Stimulated activated CD4-positive, alpha-beta T cell treated with anti-CD3 and anti-CD28 coated beads, TNF-alpha, amount 100 ng/mL, for 1 hour (primary cell): ENCODE data around the gene CYP39A1.

Source experiments
- DNase-seq, 3 donors: peaks; one replicate each; pipeline ENCODE4 v3.0.0-alpha.2; 2020; ENCODE audit warnings: low read depth in 3 of 3, low spot score in 1 of 3

CYP39A1 gene, protein sequence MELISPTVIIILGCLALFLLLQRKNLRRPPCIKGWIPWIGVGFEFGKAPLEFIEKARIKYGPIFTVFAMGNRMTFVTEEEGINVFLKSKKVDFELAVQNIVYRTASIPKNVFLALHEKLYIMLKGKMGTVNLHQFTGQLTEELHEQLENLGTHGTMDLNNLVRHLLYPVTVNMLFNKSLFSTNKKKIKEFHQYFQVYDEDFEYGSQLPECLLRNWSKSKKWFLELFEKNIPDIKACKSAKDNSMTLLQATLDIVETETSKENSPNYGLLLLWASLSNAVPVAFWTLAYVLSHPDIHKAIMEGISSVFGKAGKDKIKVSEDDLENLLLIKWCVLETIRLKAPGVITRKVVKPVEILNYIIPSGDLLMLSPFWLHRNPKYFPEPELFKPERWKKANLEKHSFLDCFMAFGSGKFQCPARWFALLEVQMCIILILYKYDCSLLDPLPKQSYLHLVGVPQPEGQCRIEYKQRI

DNA sequence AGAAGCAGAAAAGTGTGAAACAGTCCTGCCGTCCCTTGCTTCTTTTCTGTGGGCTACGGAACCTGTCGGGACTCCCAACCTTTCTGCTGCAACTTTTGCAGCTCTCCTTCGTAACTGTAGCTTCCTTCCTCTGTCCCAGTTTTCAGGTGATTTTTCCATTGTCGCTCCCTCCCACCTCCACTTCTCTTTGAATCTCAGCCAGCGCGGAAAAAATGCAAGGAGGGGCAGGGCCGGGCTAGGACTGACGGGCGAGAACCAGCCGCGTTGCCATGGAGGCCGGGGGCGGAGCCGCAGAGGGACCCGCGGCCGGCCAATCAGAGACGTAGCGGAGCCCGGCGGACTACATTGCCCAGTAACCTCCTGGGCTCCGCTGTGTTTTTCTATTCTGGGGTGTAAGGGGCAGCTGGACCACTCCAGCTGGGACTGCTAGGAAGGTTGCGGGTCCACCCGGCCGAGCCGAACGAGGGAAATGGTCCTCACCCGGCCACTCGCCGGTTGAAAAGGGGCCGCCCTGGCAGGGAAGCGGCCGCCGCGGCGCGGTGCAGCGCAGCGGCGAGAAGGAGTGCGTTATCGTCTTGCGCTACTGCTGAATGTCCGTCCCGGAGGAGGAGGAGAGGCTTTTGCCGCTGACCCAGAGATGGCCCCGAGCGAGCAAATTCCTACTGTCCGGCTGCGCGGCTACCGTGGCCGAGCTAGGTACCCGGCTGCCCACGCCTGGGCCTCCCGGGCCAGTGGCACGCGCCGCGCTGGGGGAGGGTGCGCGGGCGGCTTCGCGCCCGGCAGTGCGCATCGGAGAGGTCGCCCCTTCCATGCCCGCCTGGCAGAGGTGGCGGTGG lies at the start of gene CYP39A1, which contains the start of gene SLC25A27:
Gene CYP39A1 (minus strand): TSS at position 216 of the 836 bp plus-strand sequence. CDS start 236 bp downstream, outside the sequence.
Gene SLC25A27 (plus strand): TSS at position 373 of the 836 bp plus-strand sequence. CDS start 218 bp downstream, at position 591.
- peak; percentile 39 to 69 (median 45) for DNase-seq

DNA sequence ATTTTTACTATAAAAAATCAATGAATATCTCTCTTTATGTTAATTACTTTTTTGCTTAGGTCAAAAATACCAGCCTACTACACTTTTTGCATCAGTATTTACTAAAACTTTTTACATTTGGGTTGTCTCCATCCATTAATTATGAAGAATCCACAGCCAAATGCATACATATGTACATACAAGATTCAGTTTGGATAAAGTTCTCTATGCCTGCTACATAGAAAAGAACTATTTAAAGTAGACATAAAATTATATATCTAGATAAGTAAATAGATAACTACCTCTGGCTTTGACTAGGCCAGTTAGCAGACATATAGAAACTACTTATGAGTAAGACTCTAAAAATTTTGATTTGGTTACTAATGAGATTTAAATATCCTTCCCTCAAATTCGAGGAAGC lies 47.4 kb upstream of the CYP39A1 start:
- DNase-seq = no peak

DNA sequence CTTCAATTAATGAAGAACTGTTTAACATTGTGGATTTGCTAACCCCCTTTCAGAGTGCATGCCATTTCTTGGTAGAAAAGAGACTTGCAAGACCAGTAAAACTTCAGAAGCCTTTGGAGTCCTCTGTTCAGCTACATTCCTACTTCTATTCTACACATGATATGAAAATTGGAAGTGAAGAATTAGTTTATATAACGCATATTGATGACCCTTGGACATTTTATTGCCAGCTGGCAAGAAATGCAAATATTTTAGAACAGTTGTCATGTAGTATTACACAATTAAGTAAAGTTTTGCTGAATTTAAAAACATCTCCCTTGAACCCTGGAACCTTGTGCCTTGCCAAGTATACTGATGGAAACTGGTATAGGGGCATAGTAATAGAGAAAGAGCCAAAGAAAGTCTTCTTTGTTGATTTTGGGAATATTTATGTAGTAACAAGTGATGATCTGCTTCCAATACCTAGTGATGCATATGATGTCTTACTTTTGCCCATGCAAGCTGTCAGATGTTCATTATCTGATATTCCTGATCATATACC lies 38.4 kb upstream of the CYP39A1 start:
- no peak for DNase-seq

DNA sequence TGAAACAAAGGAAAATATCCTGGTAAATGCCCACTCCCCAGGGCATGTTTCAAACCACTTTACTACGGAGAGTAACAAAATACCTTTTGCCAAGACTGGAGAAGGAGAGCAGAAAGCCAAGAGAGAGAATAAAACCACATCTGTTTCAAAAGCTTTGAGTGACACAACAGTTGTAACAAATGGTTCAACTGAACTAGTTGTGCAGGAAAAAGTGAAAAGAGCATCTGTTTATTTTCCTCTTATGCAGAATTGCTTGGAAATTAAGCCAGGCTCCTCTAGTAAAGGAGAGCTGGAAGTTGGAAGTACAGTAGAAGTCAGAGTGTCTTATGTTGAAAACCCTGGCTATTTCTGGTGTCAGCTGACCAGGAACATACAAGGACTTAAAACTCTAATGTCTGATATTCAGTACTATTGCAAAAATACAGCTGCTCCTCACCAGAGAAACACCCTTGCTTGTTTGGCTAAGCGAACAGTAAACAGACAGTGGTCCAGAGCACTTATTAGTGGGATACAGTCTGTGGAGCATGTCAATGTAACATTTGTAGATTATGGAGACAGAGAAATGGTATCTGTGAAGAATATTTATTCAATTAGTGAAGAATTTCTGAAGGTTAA lies 37.6 kb upstream of the CYP39A1 start:
- DNase-seq = no peak

DNA sequence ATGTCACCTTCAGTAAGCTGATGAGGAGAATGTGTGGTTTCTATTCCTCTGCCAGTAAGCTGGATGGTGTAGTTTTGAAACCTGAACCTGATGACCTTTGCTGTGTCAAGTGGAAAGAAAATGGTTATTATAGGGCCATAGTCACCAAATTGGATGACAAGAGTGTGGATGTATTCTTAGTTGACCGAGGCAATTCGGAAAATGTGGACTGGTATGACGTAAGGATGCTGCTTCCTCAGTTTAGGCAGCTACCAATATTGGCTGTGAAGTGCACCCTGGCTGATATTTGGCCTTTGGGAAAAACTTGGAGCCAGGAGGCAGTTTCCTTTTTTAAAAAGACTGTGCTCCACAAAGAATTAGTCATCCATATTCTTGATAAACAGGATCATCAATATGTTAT lies 37.0 kb upstream of the CYP39A1 start:
- no peak for DNase-seq

DNA sequence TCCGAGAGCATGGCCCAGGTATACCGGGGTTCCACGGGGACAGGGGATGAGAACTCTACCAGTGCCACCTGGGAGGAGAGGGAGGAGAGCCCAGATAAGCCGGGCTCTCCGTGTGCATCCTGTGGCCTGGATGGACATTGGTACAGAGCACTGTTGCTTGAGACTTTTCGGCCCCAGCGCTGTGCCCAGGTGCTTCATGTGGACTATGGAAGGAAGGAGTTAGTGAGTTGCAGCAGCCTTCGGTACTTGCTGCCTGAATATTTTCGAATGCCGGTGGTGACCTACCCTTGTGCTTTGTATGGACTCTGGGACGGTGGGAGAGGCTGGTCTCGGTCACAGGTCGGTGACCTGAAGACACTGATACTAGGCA lies 36.3 kb upstream of the CYP39A1 start:
- DNase-seq = no peak

DNA sequence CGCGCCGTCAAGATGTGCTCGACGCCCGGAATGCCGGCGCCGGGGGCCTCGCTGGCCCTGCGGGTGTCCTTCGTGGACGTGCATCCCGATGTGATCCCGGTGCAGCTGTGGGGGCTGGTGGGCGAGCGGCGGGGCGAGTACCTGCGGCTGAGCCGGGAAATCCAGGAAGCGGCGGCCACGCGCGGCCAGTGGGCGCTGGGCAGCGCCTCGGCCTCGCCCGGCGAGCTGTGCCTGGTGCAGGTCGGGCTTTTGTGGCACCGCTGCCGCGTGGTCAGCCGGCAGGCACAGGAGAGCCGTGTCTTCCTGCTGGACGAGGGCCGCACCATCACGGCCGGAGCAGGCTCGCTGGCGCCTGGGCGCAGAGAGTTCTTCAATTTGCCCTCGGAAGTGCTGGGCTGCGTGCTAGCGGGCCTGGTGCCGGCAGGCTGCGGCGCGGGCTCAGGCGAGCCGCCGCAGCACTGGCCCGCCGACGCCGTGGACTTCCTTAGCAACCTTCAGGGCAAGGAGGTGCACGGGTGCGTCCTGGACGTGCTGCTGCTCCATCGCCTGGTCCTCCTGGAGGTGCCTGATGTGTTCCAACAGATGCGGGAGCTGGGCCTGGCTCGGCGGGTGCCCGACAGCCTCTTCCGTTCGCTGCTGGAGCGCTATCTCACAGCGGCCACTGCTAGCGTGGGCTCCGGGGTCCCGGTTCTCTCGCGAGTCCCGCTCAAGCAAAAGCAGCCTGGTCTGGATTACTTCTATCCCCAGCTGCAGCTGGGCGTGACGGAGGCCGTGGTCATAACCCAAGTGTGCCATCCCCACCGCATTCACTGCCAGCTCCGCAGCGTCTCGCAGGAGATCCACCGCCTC lies 35.7 kb upstream of the CYP39A1 start:
- DNase-seq = no peak

DNA sequence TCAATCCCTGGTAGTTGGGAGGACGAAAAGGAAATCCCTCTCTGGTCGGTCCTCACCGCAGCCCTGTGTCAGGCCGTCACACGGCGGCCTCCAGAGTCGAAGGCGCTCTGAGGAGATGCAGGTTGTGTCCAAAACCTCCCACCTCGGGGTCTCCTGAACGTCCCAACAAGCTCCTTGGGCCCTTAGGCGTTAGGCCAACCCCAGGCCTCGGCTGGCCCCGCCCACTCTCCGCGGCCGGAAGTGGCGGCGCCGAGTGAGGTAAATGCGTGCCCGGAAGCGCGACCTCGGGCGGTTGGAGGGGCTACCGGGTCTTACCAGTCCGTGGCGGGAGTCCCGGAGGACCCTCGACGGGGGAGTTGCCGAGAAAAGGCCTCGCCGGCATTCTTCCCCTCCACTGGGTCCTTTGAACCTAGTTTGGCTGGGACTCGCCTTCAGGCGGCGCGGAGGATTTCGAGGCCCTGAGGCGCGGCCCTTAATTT lies 35.0 kb upstream of the CYP39A1 start, which contains the start of gene TDRD6:
Gene TDRD6 (plus strand): TSS at position 267 of the 479 bp plus-strand sequence. CDS start 244 bp downstream, outside the sequence.
- DNase-seq = no peak

DNA sequence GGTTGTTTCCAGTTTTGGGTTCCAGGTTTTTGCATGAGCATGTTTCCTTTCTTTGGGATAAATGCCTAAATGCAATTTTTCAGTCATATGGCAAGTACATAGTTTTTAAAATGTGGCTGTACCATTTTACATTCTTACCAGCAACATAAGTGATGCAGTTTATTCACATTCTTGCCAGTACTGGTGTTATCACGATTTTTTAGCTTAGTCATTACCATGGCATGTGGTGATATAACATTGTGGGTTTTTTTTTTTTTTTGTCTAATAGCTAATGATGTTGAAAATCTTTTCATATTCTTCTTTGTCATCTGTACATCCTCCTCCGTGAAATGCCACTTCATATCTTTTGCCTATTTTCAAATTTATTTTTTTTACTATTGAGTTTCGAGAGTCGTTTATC lies 32.2 kb upstream of the CYP39A1 start:
- DNase-seq = no peak

GRCh38 chr6:46677314-46677654 lies 24.7 kb upstream of the CYP39A1 start:
- DNase-seq = no peak

GRCh38 chr6:46676604-46677313 lies 24.1 kb upstream of the CYP39A1 start:
- no peak for DNase-seq

GRCh38 chr6:46674410-46674809 lies 21.8 kb upstream of the CYP39A1 start:
- DNase-seq = no peak

DNA sequence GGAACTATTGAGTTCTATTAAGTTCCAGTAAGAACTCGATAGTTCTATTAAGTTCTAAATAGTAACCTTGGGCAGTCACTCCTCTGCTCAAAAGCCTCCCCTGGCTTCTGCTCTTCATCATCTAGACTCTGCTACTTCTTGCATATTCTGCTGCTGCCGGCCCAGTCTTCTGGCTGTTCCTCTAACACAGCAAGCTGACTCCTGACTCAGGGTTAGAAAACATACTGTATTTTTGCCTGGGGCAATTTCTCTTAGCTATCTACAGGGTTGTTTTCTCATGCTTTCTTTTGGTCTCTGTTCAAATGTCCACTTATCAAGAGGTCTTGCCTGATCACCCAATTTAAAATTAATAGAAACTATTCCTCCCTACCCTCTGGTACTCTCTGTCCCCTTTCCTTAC lies 14.8 kb upstream of the CYP39A1 start:
- no peak for DNase-seq

DNA sequence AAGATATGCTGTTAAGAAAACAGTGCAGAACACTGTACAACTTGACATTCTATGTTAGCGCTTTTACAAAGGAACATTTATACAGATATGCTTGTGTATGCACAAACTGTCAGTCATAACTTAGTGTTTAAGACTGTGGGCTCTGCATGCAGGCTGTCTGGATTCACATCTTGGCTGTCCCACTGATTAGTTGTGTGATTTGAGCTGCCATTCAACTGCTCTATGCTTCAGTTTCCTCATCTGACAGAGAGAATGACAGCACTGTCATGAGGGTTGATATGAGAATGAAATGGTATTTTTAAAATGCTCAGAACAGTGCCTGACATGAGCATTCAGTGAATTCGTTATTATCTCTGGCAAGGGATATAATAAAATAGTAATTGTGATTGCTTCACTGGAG lies 8.9 kb upstream of the CYP39A1 start:
- DNase-seq = no peak

- DNase-seq = no peak
Observed at GRCh38 chr6:46657642-46658041, 5.0 kb upstream of the CYP39A1 start.

DNA sequence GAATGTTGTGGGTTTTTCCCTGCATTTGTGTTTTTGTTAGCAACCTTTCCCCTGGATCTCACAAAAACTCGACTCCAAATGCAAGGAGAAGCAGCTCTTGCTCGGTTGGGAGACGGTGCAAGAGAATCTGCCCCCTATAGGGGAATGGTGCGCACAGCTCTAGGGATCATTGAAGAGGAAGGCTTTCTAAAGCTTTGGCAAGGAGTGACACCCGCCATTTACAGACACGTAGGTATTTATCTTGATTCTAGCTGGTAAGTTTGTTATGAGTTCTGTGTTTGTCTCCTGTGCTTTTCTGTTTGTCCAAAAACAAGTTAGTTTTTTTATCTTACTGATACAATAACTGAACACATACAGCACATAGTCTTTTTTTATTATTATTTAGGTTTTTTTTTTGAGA lies 3.2 kb upstream of the CYP39A1 start:
- no peak for DNase-seq

DNA sequence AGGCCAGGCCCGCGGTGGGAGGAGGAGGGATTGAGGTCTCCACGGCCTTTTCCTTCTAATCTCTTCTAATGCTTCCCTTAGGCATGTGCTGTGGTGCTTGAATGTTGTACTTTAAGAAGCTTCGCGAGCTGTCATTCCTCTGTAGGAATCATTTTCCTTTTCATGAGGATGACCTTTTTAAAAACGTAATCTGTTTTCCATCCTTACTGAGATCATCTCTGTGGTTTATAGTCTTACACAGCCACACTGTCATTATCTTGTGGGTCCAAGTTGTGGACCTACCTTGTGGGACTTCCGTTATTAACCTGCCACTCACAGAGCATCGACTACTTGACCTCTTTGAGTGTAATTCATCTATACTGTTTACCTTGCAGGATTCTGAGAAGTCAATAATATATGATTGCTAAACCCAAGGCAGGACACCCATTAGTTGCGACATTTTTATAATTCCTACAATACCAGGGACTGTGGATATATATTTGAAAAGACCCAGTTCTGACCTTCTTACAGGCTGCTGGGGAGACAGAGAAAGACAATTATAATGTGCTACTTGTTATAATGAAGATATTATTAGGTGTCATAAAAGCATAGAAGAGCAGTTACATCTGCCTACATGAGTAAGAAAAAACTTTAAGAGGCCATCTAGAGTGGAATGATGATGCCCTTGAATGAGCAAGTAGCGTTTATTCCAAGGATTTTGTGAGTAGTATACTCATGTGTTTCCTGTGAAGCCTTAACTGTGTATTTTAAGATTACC lies 999 bp upstream of the CYP39A1 start:
- no peak for DNase-seq

DNA sequence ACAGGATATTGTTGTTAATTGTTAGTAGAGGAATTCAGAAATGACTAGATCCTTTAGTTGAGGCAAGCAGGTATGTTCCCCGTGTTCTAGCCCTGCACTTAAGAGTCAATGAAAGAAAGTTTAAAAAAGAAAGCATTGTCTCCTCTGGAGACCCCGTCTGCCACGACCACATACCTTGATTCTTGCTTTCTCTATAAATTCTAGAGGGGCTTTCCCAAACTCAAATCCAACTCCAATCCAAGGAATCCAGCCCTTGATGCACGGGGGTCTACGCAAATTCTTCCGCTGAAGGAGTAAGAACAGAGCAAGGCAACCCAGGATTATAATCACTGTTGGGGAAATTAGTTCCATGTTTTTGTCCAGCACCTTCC lies 401 bp downstream of the CYP39A1 start:
- no peak for DNase-seq

DNA sequence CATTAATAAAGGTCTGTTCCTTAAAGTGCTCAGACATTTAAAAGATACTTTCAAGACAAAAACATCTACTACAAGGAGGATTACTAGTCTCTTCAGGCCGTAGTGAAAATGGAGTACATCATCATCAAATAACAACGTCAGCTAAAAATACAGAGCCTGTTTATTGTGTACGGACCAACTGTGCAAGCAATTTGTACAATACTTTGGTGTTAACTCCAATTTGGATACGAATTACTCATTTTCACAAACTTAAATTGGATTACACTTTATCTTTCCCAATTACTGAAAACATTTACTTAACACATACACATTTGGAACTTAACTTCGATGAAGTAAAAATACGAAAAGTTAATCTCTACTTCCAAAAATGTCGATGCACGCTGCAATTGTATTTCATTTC lies 802 bp downstream of the CYP39A1 start:
- DNase-seq = no peak
